Activated CD8-positive, alpha-beta T cell treated with anti-CD3 and anti-CD28 coated beads, Interleukin-2, amount 10 ng/mL, durations not matched to agents 7 days and 5 days (primary cell): Measurements from ENCODE around the gene PPY. TPM values are rescaled to one million over a fixed set of nuclear protein-coding genes. Genes with fewer than 3 reads are reported as not detected.
A peak's percentile ranks its signal among the peaks of the same experiment; 100 is the strongest.
"Not testable (repeated sequence)": the region's sequence is repeated elsewhere in the genome, so short reads cannot be mapped to it uniquely, and the experiment has no call there.

Source experiments
- ATAC-seq: fragments of 150-1000 bp; cut with Tn5 transposase; one replicate; pipeline ENCODE4 v1.10.0; 2021; ENCODE audit warnings: moderate library complexity
- CTCF ChIA-PET: fragments of 350-600 bp; sonication (Branson Sonifier 250); formaldehyde crosslinking; loops from one replicate; lab custom pipeline; 2021; ENCODE audit warnings: antibody characterized with exemption; lab: Charles Lee
- POLR2A ChIA-PET: fragments of 350-600 bp; sonication (Branson Sonifier 250); formaldehyde crosslinking; loops from one replicate; lab custom pipeline; 2021; ENCODE audit warnings: antibody characterized with exemption; lab: Charles Lee
- DNase-seq: peaks from one replicate; pipeline ENCODE4 v3.0.0-alpha.2; 2020
- H3K27ac Mint-ChIP-seq: one replicate; pipeline ENCODE4 v1.8.0; 2021; ENCODE audit warnings: mild to moderate bottlenecking, mixed read lengths
- H3K27me3 Mint-ChIP-seq: one replicate; pipeline ENCODE4 v1.8.0; 2021; ENCODE audit warnings: low read depth, mixed read lengths
- H3K36me3 Mint-ChIP-seq: one replicate; pipeline ENCODE4 v1.8.0; 2021; ENCODE audit warnings: low read depth, mixed read lengths
- H3K4me1 Mint-ChIP-seq: one replicate; pipeline ENCODE4 v1.8.0; 2021; ENCODE audit warnings: low read depth, mixed read lengths
- H3K4me3 Mint-ChIP-seq: one replicate; pipeline ENCODE4 v1.8.0; 2021; ENCODE audit warnings: mild to moderate bottlenecking, mixed read lengths
- H3K9me3 Mint-ChIP-seq: one replicate; pipeline ENCODE4 v1.8.0; 2022; ENCODE audit warnings: mixed read lengths; ENCODE audit not compliant: insufficient read depth
- total RNA-seq, 2 experiments: library from RNA; stranded (reverse); gene quantifications; one replicate each; pipeline ENCODE4 v1.2.3, GENCODE V29; 2021

Gene PPY
- total RNA-seq, 2 experiments from 2014 or later, result not detected

GRCh38 chr17:43900183-43900857, 42.0 kb downstream of the PPY start:
- H3K4me3 Mint-ChIP-seq, result peak overlapping the region; percentile 68
- POLR2A ChIA-PET, result interaction anchor here (1.1 kb wide), 1 partner anchor 9 kb away, joined by 5 read pairs; no protein-coding TSS in a partner anchor
- H3K36me3 Mint-ChIP-seq, result no peaks in the 10 kb centered on the region

GRCh38 chr17:43898446-43898845, 43.8 kb downstream of the PPY start:
- H3K9me3 Mint-ChIP-seq, result no peaks in the 10 kb centered on the region
- ATAC-seq (no peak), DNase-seq (no peak)
- ChIA-PET POLR2A (no interaction called here), CTCF (interaction anchor here (1.0 to 3.3 kb wide), 5 partner anchors 12 to 97 kb away, joined by 3 to 14 read pairs (median 4); no protein-coding TSS in a partner anchor)
- H3K4me1 Mint-ChIP-seq, result peaks cover 8% of the 10 kb centered on the region
- no peak overlapping the region for H3K4me3 Mint-ChIP-seq
- no peaks in the 10 kb centered on the region for H3K36me3 Mint-ChIP-seq
- H3K27ac Mint-ChIP-seq, result no peak overlapping the region
- H3K27me3 Mint-ChIP-seq, result peaks cover 9% of the 10 kb centered on the region

More at GRCh38 chr17:43900183-43900857, 42.0 kb downstream of the PPY start:
- DNase-seq (peak; percentile 87), ATAC-seq (peak; percentile 100)
- CTCF ChIA-PET, result interaction anchor here (0.9 to 3.3 kb wide), 2 partner anchors 10 to 22 kb away, joined by 6 to 14 read pairs; no protein-coding TSS in a partner anchor
- H3K27ac Mint-ChIP-seq, result no peak overlapping the region
- no peaks in the 10 kb centered on the region for H3K9me3 Mint-ChIP-seq
- peaks cover 19% of the 10 kb centered on the region for H3K27me3 Mint-ChIP-seq
- H3K4me1 Mint-ChIP-seq, result peaks cover 8% of the 10 kb centered on the region

GRCh38 chr17:43897831-43898230, 44.4 kb downstream of the PPY start:
- H3K27me3 Mint-ChIP-seq, result peaks cover 9% of the 10 kb centered on the region
- H3K4me3 Mint-ChIP-seq, result no peak overlapping the region
- POLR2A ChIA-PET, result no interaction called here
- no peaks in the 10 kb centered on the region for H3K9me3 Mint-ChIP-seq
- H3K4me1 Mint-ChIP-seq, result peaks cover 8% of the 10 kb centered on the region
- no peak overlapping the region for H3K27ac Mint-ChIP-seq
- H3K36me3 Mint-ChIP-seq, result no peaks in the 10 kb centered on the region
- ATAC-seq (no peak), DNase-seq (no peak)
- CTCF ChIA-PET, result interaction anchor here (1.0 to 3.3 kb wide), 4 partner anchors 12 to 20 kb away, joined by 4 to 14 read pairs (median 4); no protein-coding TSS in a partner anchor

GRCh38 chr17:43894494-43894893, 47.8 kb downstream of the PPY start:
- POLR2A ChIA-PET, result interaction anchor here (0.7 kb wide), 1 partner anchor 120 kb away, joined by 3 read pairs; the partner anchor contains the start of gene TMEM101
- not testable (repeated sequence) for H3K4me1 Mint-ChIP-seq, H3K9me3 Mint-ChIP-seq, H3K27ac Mint-ChIP-seq, DNase-seq, H3K4me3 Mint-ChIP-seq, ATAC-seq, H3K27me3 Mint-ChIP-seq, H3K36me3 Mint-ChIP-seq
- CTCF ChIA-PET, result interaction anchor here (1.2 to 4.7 kb wide), 3 partner anchors 14 to 48 kb away, joined by 3 to 38 read pairs (median 4); no protein-coding TSS in a partner anchor

GRCh38 chr17:43892647-43892952, 49.7 kb downstream of the PPY start:
- POLR2A ChIA-PET, result no interaction called here
- H3K4me1 Mint-ChIP-seq, result no peaks in the 10 kb centered on the region
- no peak overlapping the region for H3K27ac Mint-ChIP-seq
- ATAC-seq, result no peak
- H3K9me3 Mint-ChIP-seq, result no peaks in the 10 kb centered on the region
- CTCF ChIA-PET, result interaction anchor here (1.6 to 4.7 kb wide), 2 partner anchors 13 to 17 kb away, joined by 3 to 38 read pairs; no protein-coding TSS in a partner anchor
- no peaks in the 10 kb centered on the region for H3K36me3 Mint-ChIP-seq
- DNase-seq, result no peak
- H3K27me3 Mint-ChIP-seq, result peaks cover 6% of the 10 kb centered on the region
- H3K4me3 Mint-ChIP-seq, result no peak overlapping the region

GRCh38 chr17:43891851-43892646, 50.2 kb downstream of the PPY start:
- Mint-ChIP-seq H3K4me1 (no peaks in the 10 kb centered on the region), H3K36me3 (no peaks in the 10 kb centered on the region), H3K4me3 (no peak overlapping the region), H3K27me3 (peaks cover 4% of the 10 kb centered on the region), H3K27ac (no peak overlapping the region), H3K9me3 (no peaks in the 10 kb centered on the region)
- DNase-seq, result no peak
- no peak for ATAC-seq
- CTCF ChIA-PET, result interaction anchor here (0.7 to 4.7 kb wide), 3 partner anchors 13 to 218 kb away, joined by 3 to 38 read pairs (median 3); no protein-coding TSS in a partner anchor
- POLR2A ChIA-PET, result no interaction called here

Other genes with a start within 250 kb of the PPY start
- not detected for gene SOST, start 183.7 kb downstream of the PPY start, total RNA-seq
- gene DUSP3, start 163.5 kb downstream of the PPY start, total RNA-seq, result 10 to 100 TPM in 1 of 2 experiments, 1 to 10 TPM in 1; 9.2 to 14.7 TPM
- gene CFAP97D1, start 162.0 kb downstream of the PPY start, total RNA-seq, result not detected
- not detected for gene MPP3, start 109.3 kb downstream of the PPY start, total RNA-seq
- gene CD300LG, start 95.3 kb downstream of the PPY start, total RNA-seq, result not detected
- 1 to 10 TPM; 1.2 to 1.8 TPM for gene MPP2, start 34.9 kb downstream of the PPY start, total RNA-seq
- gene PYY, start 11.5 kb upstream of the PPY start, total RNA-seq, result not detected
- under 1 TPM; 0.68 to 0.78 TPM for gene NAGS, start 62.1 kb upstream of the PPY start, total RNA-seq
- 10 to 100 TPM; 24.3 to 26.0 TPM for gene TMEM101, start 72.5 kb upstream of the PPY start, total RNA-seq
- 10 to 100 TPM; 61.9 to 62.5 TPM for gene LSM12, start 124.2 kb upstream of the PPY start, total RNA-seq
- 10 to 100 TPM; 19.3 to 19.7 TPM for gene G6PC3, start 128.3 kb upstream of the PPY start, total RNA-seq
- 10 to 100 TPM; 24.0 to 24.9 TPM for gene HDAC5, start 181.2 kb upstream of the PPY start, total RNA-seq
- gene HROB, start 199.5 kb upstream of the PPY start, total RNA-seq, result 10 to 100 TPM; 16.4 to 18.0 TPM
- gene ASB16, start 228.2 kb upstream of the PPY start, total RNA-seq, result under 1 TPM; 0.26 to 0.42 TPM
- gene TMUB2, start 244.5 kb upstream of the PPY start, total RNA-seq, result 10 to 100 TPM; 26.7 to 27.9 TPM